K562 (cell line): Measurements from ENCODE around the gene CHD3. TPM values are rescaled to one million over a fixed set of nuclear protein-coding genes. Genes with fewer than 3 reads are reported as not detected.

Experiments used
- ATAC-seq: fragments of 200-7000 bp; cut with Tn5 transposase; 3 replicates; pipeline ENCODE4 v1.9.1; 2020; ENCODE audit warnings: moderate library complexity
- BruUV-seq: library from RNA; stranded (reverse); fragments of 400-500 nt; replicated peaks from 2 replicates; lab custom pipeline; 2021; lab: Mats Ljungman, UMichigan
- CTCF ChIA-PET: fragments of 300-600 bp; formaldehyde crosslinking; extraction: SDS; loops from one replicate; lab custom pipeline; 2021; ENCODE audit warnings: low intra/inter-chr PET ratio; lab: Yijun Ruan, JAX
- POLR2A ChIA-PET: fragments of 300-600, 350-650 bp; sonication (Branson Sonifier 250); formaldehyde crosslinking; extraction: SDS; loops from one replicate; lab custom pipeline; 2021; ENCODE audit warnings: antibody characterized with exemption, inconsistent platforms; lab: Yijun Ruan, JAX
- DNase-seq, 4 experiments: peaks; one replicate each; pipeline versions ENCODE4 v3.0.0 to v3.0.0-alpha.2; 2011 to 2018; ENCODE audit warnings: low spot score in 3 of 4, mixed read lengths in 3 of 4; ENCODE audit errors: extremely low read depth in 1 of 4
- FAIRE-seq: peaks from 2 replicates; lab custom pipeline; 2011; peaks lifted over from hg19 to GRCh38; lab: Jason Lieb, UNC
- H2AFZ ChIP-seq: 2 replicates; pipeline ENCODE4 v1.6.0; 2011; ENCODE audit warnings: low read depth, low read length, control low read depth, inconsistent platforms
- H3K27ac ChIP-seq: fragments of 200-600 bp; 3 replicates; pipeline ENCODE4 v1.8.0; 2011; ENCODE audit warnings: low read depth, mild to moderate bottlenecking, control low read depth, inconsistent platforms, low read length, moderate library complexity, mixed read lengths; ENCODE audit errors: extremely low read depth
- H3K27me3 ChIP-seq, 2 experiments: fragments of 300-600 bp in 1 of 2; 2 replicates in 1 of 2; 3 replicates in 1 of 2; pipeline versions ENCODE4 v1.6.0 to v1.8.0; 2011; ENCODE audit warnings: inconsistent platforms in 2 of 2, low read length in 2 of 2, mild to moderate bottlenecking in 1 of 2, mixed read lengths in 1 of 2, moderate library complexity in 1 of 2; ENCODE audit not compliant: control insufficient read depth in 2 of 2, insufficient read depth in 2 of 2
- H3K36me3 ChIP-seq: fragments of 300-600 bp; 3 replicates; pipeline ENCODE4 v1.8.0; 2011; ENCODE audit warnings: mild to moderate bottlenecking, low read length, inconsistent platforms; ENCODE audit not compliant: control insufficient read depth, insufficient read depth
- H3K4me1 ChIP-seq, 2 experiments: fragments of 200-600 bp in 1 of 2; replicated peaks in 1 of 2; 2 replicates in 1 of 2; 3 replicates in 1 of 2; pipeline versions ENCODE4 v1.5.1 to v1.8.0; 2011; ENCODE audit warnings: inconsistent platforms in 2 of 2, low read length in 2 of 2, mild to moderate bottlenecking in 1 of 2, mixed read lengths in 1 of 2, moderate library complexity in 1 of 2; ENCODE audit not compliant: control insufficient read depth in 2 of 2, insufficient read depth in 2 of 2
- H3K4me2 ChIP-seq: 2 replicates; pipeline ENCODE4 v1.6.1; 2011; ENCODE audit warnings: low read length, control low read depth, inconsistent platforms, mixed read lengths; ENCODE audit not compliant: insufficient read depth
- H3K4me3 ChIP-seq: fragments of 200-600 bp; sonication (generic), shearing (Covaris generic); 2 replicates; pipeline ENCODE4 v1.5.1; 2016; ENCODE audit warnings: control low read depth, inconsistent platforms
- H3K79me2 ChIP-seq: fragments of 200-600 bp; 3 replicates; pipeline ENCODE4 v1.8.0; 2011; ENCODE audit warnings: low read length, inconsistent platforms; ENCODE audit not compliant: control insufficient read depth, insufficient read depth
- H3K9ac ChIP-seq, 2 experiments: 2 replicates each; pipeline versions ENCODE4 v1.6.0 to v1.6.1; 2011; ENCODE audit warnings: low read depth in 2 of 2, low read length in 2 of 2, control low read depth in 1 of 2, inconsistent platforms in 1 of 2, mild to moderate bottlenecking in 1 of 2, mixed read lengths in 1 of 2; ENCODE audit not compliant: insufficient read depth in 1 of 2
- H3K9me1 ChIP-seq: one replicate; pipeline ENCODE4 v1.6.0; 2011; ENCODE audit warnings: inconsistent platforms, mild to moderate bottlenecking, low read length, moderate library complexity; ENCODE audit not compliant: control insufficient read depth, insufficient read depth
- H3K9me3 ChIP-seq: replicated peaks from 2 replicates; pipeline ENCODE4 v1.5.1; 2011; ENCODE audit warnings: low read depth, low read length, inconsistent platforms; ENCODE audit not compliant: control insufficient read depth, insufficient read depth
- H4K20me1 ChIP-seq: replicated peaks from 2 replicates; pipeline ENCODE4 v1.6.1; 2011; ENCODE audit warnings: low read length, inconsistent platforms, mixed read lengths; ENCODE audit not compliant: control insufficient read depth, insufficient read depth
- ARID2 ChIP-seq: fragments of 450-650 bp; IDR thresholded peaks from 2 replicates; pipeline ENCODE4 v1.6.1; 2017; ENCODE audit warnings: antibody characterized with exemption, mild to moderate bottlenecking
- CREB1 ChIP-seq, 2 experiments: sonication (generic) in 1 of 2; formaldehyde crosslinking in 1 of 2; IDR thresholded peaks; 2 replicates each; pipeline versions ENCODE4 v1.6.1 to v1.8.0; 2012 to 2022; ENCODE audit warnings: inconsistent platforms in 1 of 2, mild to moderate bottlenecking in 1 of 2, missing genetic modification reagents in 1 of 2, moderate library complexity in 1 of 2
- DDX20 ChIP-seq: fragments of 450-650 bp; IDR thresholded peaks from 2 replicates; pipeline ENCODE4 v1.6.1; 2016; ENCODE audit warnings: missing genetic modification characterization, low read depth, mild to moderate bottlenecking, missing compliant biosample characterization, moderate library complexity
- DPF2 ChIP-seq: fragments of 450-650 bp; IDR thresholded peaks from 2 replicates; pipeline ENCODE4 v1.6.1; 2016
- ELF1 ChIP-seq: fragments of 200-800 bp; sonication (Bioruptor generic); IDR thresholded peaks from 2 replicates; pipeline ENCODE4 v1.6.1; 2016; ENCODE audit warnings: missing genetic modification characterization, missing compliant biosample characterization
- GATAD2B ChIP-seq: fragments of 450-650 bp; IDR thresholded peaks from 2 replicates; pipeline ENCODE4 v1.6.1; 2017; ENCODE audit warnings: mild to moderate bottlenecking, borderline replicate concordance
- HDAC1 ChIP-seq, 2 experiments: fragments of 450-650 bp; IDR thresholded peaks; 2 replicates each; pipeline ENCODE4 v1.6.1; 2016 to 2017; ENCODE audit warnings: inconsistent platforms in 1 of 2, mild to moderate bottlenecking in 1 of 2, moderate library complexity in 1 of 2
- IRF2 ChIP-seq: sonication (generic); formaldehyde crosslinking; IDR thresholded peaks from 2 replicates; pipeline ENCODE4 v1.8.1; 2022; ENCODE audit warnings: mild to moderate bottlenecking, missing genetic modification reagents
- KLF16 ChIP-seq: IDR thresholded peaks from 2 replicates; pipeline ENCODE4 v1.6.1; 2016; ENCODE audit warnings: antibody characterized with exemption
- LCOR ChIP-seq: sonication (generic); formaldehyde crosslinking; IDR thresholded peaks from 2 replicates; pipeline ENCODE4 v1.8.0; 2022; ENCODE audit warnings: mild to moderate bottlenecking, missing genetic modification reagents
- MCM3 ChIP-seq: fragments of 450-650 bp; IDR thresholded peaks from 2 replicates; pipeline ENCODE4 v1.6.1; 2016
- MCM5 ChIP-seq: fragments of 450-650 bp; IDR thresholded peaks from 2 replicates; pipeline ENCODE4 v1.6.1; 2016; ENCODE audit warnings: low read depth
- MTA3 ChIP-seq: fragments of 450-650 bp; formaldehyde crosslinking; IDR thresholded peaks from 2 replicates; pipeline ENCODE4 v1.6.1; 2017; ENCODE audit warnings: mild to moderate bottlenecking, borderline replicate concordance
- MYC ChIP-seq, 2 experiments: fragments of 250-450 bp in 1 of 2; sonication (Bioruptor Pico) in 1 of 2; IDR thresholded peaks; 2 replicates each; pipeline versions ENCODE4 v1.5.1 to v1.6.1; 2012 to 2021; ENCODE audit warnings: low read depth in 2 of 2, borderline replicate concordance in 1 of 2, improper control_type of control experiment in 1 of 2, low read length in 1 of 2, mild to moderate bottlenecking in 1 of 2, moderate library complexity in 1 of 2
- OTX1 ChIP-seq: fragments of 450-650 bp; formaldehyde crosslinking; IDR thresholded peaks from 2 replicates; pipeline ENCODE4 v1.4.0; 2022; ENCODE audit warnings: mild to moderate bottlenecking
- USF1 ChIP-seq: sonication (generic); formaldehyde crosslinking; IDR thresholded peaks from 2 replicates; pipeline ENCODE4 v1.9.0; 2022; ENCODE audit warnings: mild to moderate bottlenecking, missing genetic modification reagents
- WHSC1 ChIP-seq: IDR thresholded peaks from one replicate; pipeline ENCODE4 v1.6.1; 2012; ENCODE audit warnings: low read length, control low read depth, inconsistent platforms
- XRCC5 ChIP-seq: fragments of 200-400 bp; formaldehyde crosslinking; IDR thresholded peaks from 2 replicates; pipeline ENCODE4 v1.6.1; 2017; ENCODE audit warnings: low read depth, mild to moderate bottlenecking, low read length
- ZBTB5 ChIP-seq: fragments of 450-650 bp; IDR thresholded peaks from 2 replicates; pipeline ENCODE4 v1.6.1; 2017; ENCODE audit warnings: antibody characterized with exemption
- ZNF324 ChIP-seq: fragments of 250-450 bp; sonication (Bioruptor Pico); IDR thresholded peaks from 2 replicates; pipeline ENCODE4 v1.4.0; 2020; ENCODE audit warnings: mild to moderate bottlenecking
- ZNF785 ChIP-seq: fragments of 250-450 bp; sonication (Bioruptor Pico); IDR thresholded peaks from 2 replicates; pipeline ENCODE4 v1.4.0; 2020; ENCODE audit warnings: mild to moderate bottlenecking
- WGBS: fragments of 100-300 bp; shearing (Covaris generic); methylation state at CpG from one replicate; pipeline ENCODE4 v1.1.6; 2016; ENCODE audit warnings: low coverage, mixed read lengths; ENCODE audit not compliant: insufficient coverage; ENCODE audit errors: missing lambda C conversion rate; 5-methylcytosine and 5-hydroxymethylcytosine counted together
- in situ Hi-C: fragments of 300-500 bp; cut with MboI; formaldehyde crosslinking; loops from 4 replicates; pipeline ENCODE4 v1.15.0; 2018; ENCODE audit warnings: inconsistent platforms, mixed read lengths
- intact Hi-C: fragments of 100-400 bp; cut with micrococcal nuclease; formaldehyde crosslinking; loops from 2 replicates; pipeline ENCODE4 v1.14.2; 2022
- polyA plus RNA-seq, 8 experiments: library from polyadenylated mRNA; depleted of rRNA in 4 of 8; stranded (reverse) in 5 of 8; unstranded in 3 of 8; fragments of >200 nt; fragmentation: Nextera tagmentation in 2 of 8; fragmentation: Illumina TruSeq in 1 of 8; extraction: Ambion mirVana in 2 of 8; extraction: Trizol in 1 of 8; gene quantifications; 2 replicates each; pipeline versions ENCODE4 v1.2.1 to v1.2.3, GENCODE V29; 2011 to 2014; ENCODE audit warnings: inconsistent platforms in 1 of 8, missing spikeins in 1 of 8
- total RNA-seq, 7 experiments: library from RNA; depleted of rRNA in 6 of 7; stranded (reverse); fragments of >200 nt in 6 of 7; fragmentation: Illumina TruSeq in 2 of 7; extraction: Trizol in 2 of 7; gene quantifications; 2 replicates each; pipeline versions ENCODE4 v1.2.1 to v1.2.3, GENCODE V29; 2011 to 2021; ENCODE audit warnings: low replicate concordance in 1 of 7
- TF ChIP-seq, protein P1 (sequence below): fragments of 250-450 bp; sonication (Bioruptor Pico); IDR thresholded peaks from 2 replicates; pipeline ENCODE4 v1.8.0; 2021; ENCODE audit warnings: mild to moderate bottlenecking, moderate library complexity

CHD3 gene
- total and polyA plus RNA-seq, 9 of the 15 experiments (the other 6 are each of a cell fraction or from before 2014, with no cell fraction given): 0.39 to 38.2 (median 21.2) TPM

DNA sequence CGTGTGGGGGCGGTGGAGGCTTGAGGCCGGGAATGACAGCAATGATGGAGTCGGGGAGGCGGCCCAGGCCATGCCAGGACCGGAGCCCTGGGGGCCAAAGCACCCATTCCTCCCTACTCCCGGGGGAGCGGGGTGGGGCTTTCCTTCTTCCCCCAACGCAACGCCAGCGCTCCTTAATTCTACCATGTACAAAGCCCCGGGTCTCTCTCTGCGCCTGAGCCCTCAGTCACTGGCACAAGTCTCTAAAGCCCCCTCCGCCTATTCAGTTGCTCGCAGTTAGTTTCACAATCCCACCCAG lies 27.7 kb downstream of the CHD3 start:
- Histone ChIP-seq H3K27me3 (no peaks in the 10 kb centered on the region), H3K27ac (peak overlapping the region; percentile 88), H3K36me3 (peaks cover 6% of the 10 kb centered on the region; the same call in 1 of the 3 replicates), H2AFZ (peak overlapping the region; percentile 87), H3K9me1 (no peaks in the 10 kb centered on the region), H3K9ac (peak overlapping the region; percentile 66 to 92), H3K4me3 (peak overlapping the region; percentile 29), H4K20me1 (no peaks in the 10 kb centered on the region), H3K4me2 (peak overlapping the region; percentile 87), H3K9me3 (no peaks in the 10 kb centered on the region), H3K4me1 (peaks cover 18 to 24% of the 10 kb centered on the region in 2 experiments; a peak in 4 of 5 replicates), H3K79me2 (peaks cover 8% of the 10 kb centered on the region; the same call in 1 of the 3 replicates)
- intact Hi-C loops: no loop called here
- no peak for FAIRE-seq
- WGBS: 17% methylated on average over 15 of the region's 15 CpGs
- POLR2A ChIA-PET: interaction anchor here (0.7 to 1.7 kb wide), 4 partner anchors 10 to 18 kb away, joined by 3 to 8 read pairs (median 4); partner anchors contain the start of genes CNTROB and TRAPPC1
- CTCF ChIA-PET: no interaction called here
- DNase-seq: no peak
- no peak for ATAC-seq
- in situ Hi-C loops: loop anchor here (5.0 kb wide), 1 partner anchor 71 kb away; no protein-coding TSS in a partner anchor
- BruUV-seq: TSS peak; percentile 57
- TF ChIP-seq GATAD2B (no peak), MCM3 (no peak), ZNF785 (no peak), WHSC1 (no peak), MYC (IDR thresholded peaks at IDR 0.05; ENCODE audit: low read depth, low read length) (no peak), MYC (CRISPR knock-in tag; IDR thresholded peaks at IDR 0.05; ENCODE audit: borderline replicate concordance, low read depth) (peak; percentile 48; the same call in 1 of the 2 replicates), ELF1 (no peak), DDX20 (tag) (no peak), MTA3 (no peak), LCOR (CRISPR knock-in tag) (no peak), MCM5 (no peak), ZBTB5 (no peak), CREB1 (IDR thresholded peaks at IDR 0.05) (0 out of 2 replicates have a peak, but pooled peaks have one; percentile 16), CREB1 (CRISPR knock-in tag; IDR thresholded peaks at IDR 0.05) (peak; percentile 1; the same call in 1 of the 2 replicates), XRCC5 (no peak), DPF2 (no peak), KLF16 (no peak), ARID2 (no peak), OTX1 (CRISPR knock-in tag) (no peak), IRF2 (no peak), HDAC1 (IDR thresholded peaks at IDR 0.05) (no peak), ZNF324 (no peak), USF1 (peak; percentile 63)
- TF ChIP-seq, protein P1, sequence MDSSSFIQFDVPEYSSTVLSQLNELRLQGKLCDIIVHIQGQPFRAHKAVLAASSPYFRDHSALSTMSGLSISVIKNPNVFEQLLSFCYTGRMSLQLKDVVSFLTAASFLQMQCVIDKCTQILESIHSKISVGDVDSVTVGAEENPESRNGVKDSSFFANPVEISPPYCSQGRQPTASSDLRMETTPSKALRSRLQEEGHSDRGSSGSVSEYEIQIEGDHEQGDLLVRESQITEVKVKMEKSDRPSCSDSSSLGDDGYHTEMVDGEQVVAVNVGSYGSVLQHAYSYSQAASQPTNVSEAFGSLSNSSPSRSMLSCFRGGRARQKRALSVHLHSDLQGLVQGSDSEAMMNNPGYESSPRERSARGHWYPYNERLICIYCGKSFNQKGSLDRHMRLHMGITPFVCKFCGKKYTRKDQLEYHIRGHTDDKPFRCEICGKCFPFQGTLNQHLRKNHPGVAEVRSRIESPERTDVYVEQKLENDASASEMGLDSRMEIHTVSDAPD (CRISPR knock-in tag): no peak
